ENCODE measurements around the gene ITIH5. TPM values are rescaled to one million over a fixed set of nuclear protein-coding genes. Genes with fewer than 3 reads are reported as not detected.

ITIH5 gene
- total and polyA plus RNA-seq, 2 of the 13 experiments (the other 11 are each of a cell fraction or from before 2014, with no cell fraction given), result 4.7 to 8.9 TPM

DNA sequence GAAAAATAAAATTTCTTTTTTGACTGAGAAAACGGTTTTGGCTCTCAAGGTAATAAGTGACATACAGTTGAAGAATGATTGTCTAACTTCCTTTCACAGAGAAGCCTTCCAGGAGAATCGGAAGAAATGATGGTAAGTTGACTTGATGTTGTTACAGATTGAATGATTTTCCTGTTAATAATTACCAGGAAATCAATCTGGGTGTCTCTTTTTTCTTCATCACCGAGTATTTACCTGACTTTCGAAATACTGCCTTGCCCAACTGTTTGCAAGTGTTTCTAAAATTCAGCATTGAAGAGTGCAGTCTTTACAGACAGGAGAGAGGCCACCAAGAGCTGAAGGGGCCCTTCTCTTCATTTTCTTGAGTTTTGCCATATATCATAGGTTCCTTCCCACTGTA lies 40.3 kb upstream of the ITIH5 start (continued):
- TF ChIP-seq ZSCAN9 (CRISPR knock-in tag; IDR thresholded peaks at IDR 0.05; ENCODE audit: borderline replicate concordance), result peak; percentile 56; the same call in 1 of the 2 replicates
- TF ChIP-seq RBFOX2 (IDR thresholded peaks at IDR 0.05; ENCODE audit: low read depth, low read length), result peak; percentile 57
- TF ChIP-seq, protein P1, sequence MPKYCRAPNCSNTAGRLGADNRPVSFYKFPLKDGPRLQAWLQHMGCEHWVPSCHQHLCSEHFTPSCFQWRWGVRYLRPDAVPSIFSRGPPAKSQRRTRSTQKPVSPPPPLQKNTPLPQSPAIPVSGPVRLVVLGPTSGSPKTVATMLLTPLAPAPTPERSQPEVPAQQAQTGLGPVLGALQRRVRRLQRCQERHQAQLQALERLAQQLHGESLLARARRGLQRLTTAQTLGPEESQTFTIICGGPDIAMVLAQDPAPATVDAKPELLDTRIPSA (CRISPR knock-in tag; IDR thresholded peaks at IDR 0.05; ENCODE audit: borderline replicate concordance), result no peak
- TF ChIP-seq ZBTB20 (CRISPR knock-in tag; IDR thresholded peaks at IDR 0.05; ENCODE audit: borderline replicate concordance, low read depth), result no peak
- peak; percentile 63 for TF ChIP-seq NR2C2 (CRISPR knock-in tag; IDR thresholded peaks at IDR 0.05; ENCODE audit: borderline replicate concordance)
- no peak for TF ChIP-seq ATF7 (IDR thresholded peaks at IDR 0.05)
- no peak for TF ChIP-seq ATF7 (CRISPR knock-in tag; IDR thresholded peaks at IDR 0.05)
- no peak for TF ChIP-seq POLR2AphosphoS2 (IDR thresholded peaks at IDR 0.05; ENCODE audit: low read depth, low read length)
- no peak for TF ChIP-seq ZNF816 (CRISPR knock-in tag; IDR thresholded peaks at IDR 0.05; ENCODE audit: borderline replicate concordance)
- TF ChIP-seq, protein P2, sequence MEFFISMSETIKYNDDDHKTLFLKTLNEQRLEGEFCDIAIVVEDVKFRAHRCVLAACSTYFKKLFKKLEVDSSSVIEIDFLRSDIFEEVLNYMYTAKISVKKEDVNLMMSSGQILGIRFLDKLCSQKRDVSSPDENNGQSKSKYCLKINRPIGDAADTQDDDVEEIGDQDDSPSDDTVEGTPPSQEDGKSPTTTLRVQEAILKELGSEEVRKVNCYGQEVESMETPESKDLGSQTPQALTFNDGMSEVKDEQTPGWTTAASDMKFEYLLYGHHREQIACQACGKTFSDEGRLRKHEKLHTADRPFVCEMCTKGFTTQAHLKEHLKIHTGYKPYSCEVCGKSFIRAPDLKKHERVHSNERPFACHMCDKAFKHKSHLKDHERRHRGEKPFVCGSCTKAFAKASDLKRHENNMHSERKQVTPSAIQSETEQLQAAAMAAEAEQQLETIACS (CRISPR knock-in tag; IDR thresholded peaks at IDR 0.05), result no peak
- TF ChIP-seq, protein P3, sequence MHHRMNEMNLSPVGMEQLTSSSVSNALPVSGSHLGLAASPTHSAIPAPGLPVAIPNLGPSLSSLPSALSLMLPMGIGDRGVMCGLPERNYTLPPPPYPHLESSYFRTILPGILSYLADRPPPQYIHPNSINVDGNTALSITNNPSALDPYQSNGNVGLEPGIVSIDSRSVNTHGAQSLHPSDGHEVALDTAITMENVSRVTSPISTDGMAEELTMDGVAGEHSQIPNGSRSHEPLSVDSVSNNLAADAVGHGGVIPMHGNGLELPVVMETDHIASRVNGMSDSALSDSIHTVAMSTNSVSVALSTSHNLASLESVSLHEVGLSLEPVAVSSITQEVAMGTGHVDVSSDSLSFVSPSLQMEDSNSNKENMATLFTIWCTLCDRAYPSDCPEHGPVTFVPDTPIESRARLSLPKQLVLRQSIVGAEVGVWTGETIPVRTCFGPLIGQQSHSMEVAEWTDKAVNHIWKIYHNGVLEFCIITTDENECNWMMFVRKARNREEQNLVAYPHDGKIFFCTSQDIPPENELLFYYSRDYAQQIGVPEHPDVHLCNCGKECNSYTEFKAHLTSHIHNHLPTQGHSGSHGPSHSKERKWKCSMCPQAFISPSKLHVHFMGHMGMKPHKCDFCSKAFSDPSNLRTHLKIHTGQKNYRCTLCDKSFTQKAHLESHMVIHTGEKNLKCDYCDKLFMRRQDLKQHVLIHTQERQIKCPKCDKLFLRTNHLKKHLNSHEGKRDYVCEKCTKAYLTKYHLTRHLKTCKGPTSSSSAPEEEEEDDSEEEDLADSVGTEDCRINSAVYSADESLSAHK (CRISPR knock-in tag; IDR thresholded peaks at IDR 0.05; ENCODE audit: borderline replicate concordance), result no peak
- TF ChIP-seq ZNF530 (CRISPR knock-in tag; IDR thresholded peaks at IDR 0.05; ENCODE audit: low read depth), result no peak
- peak; percentile 89 for TF ChIP-seq HNRNPUL1 (IDR thresholded peaks at IDR 0.05; ENCODE audit: low read depth, low read length)
- TF ChIP-seq, protein P4, sequence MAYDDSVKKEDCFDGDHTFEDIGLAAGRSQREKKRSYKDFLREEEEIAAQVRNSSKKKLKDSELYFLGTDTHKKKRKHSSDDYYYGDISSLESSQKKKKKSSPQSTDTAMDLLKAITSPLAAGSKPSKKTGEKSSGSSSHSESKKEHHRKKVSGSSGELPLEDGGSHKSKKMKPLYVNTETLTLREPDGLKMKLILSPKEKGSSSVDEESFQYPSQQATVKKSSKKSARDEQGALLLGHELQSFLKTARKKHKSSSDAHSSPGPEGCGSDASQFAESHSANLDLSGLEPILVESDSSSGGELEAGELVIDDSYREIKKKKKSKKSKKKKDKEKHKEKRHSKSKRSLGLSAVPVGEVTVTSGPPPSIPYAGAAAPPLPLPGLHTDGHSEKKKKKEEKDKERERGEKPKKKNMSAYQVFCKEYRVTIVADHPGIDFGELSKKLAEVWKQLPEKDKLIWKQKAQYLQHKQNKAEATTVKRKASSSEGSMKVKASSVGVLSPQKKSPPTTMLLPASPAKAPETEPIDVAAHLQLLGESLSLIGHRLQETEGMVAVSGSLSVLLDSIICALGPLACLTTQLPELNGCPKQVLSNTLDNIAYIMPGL (CRISPR knock-in tag; IDR thresholded peaks at IDR 0.05; ENCODE audit: borderline replicate concordance in 1 of 2, low read depth in 1 of 2), result no peak; a peak in 1 of 4 replicates
- TF ChIP-seq ZNF557 (CRISPR knock-in tag; IDR thresholded peaks at IDR 0.05), result no peak
- TF ChIP-seq REST (IDR thresholded peaks at IDR 0.05; ENCODE audit: borderline replicate concordance in 1 of 2, low read depth in 1 of 2, low read length in 2 of 2), result peak in 1 of 2 experiments; percentile 72; a peak in 2 of 4 replicates
- peak; percentile 66; the same call in 1 of the 2 replicates for TF ChIP-seq HNF4G (IDR thresholded peaks at IDR 0.05; ENCODE audit: borderline replicate concordance, low read depth, low read length)
- no peak for TF ChIP-seq HNF4G (CRISPR knock-in tag; IDR thresholded peaks at IDR 0.05; ENCODE audit: borderline replicate concordance, low read depth)
- no peak for TF ChIP-seq TP53 (CRISPR knock-in tag; conservative IDR thresholded peaks at IDR 0.05)
